ENCODE measurements around the gene PALLD.

Gene PALLD

DNA sequence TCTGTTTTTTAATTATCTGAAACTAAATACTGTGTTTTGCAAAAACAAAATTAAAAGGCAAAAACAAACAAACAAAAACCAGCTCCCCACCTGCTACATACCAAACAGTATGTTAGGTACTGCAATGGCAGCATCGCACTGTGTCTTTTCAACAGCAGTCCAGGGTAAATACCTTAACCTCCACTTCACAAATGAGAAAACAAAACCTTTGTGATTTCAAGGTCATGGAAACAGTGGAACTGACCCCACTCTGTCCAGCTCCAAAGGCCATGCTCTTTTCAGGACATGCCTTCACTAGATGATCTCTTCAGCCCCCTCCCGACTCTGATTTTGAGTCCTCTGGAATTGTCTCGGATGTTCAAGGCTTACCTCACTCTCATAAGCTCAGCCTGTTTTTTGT is 329.8 kb downstream of the PALLD start:
- no peak for DNase-seq (ENCODE audit: low read depth, low spot score)

GRCh38 chr4:168830777-168831512 is 334.1 kb downstream of the PALLD start:
- DNase-seq (ENCODE audit: low read depth, low spot score), result no peak

DNA sequence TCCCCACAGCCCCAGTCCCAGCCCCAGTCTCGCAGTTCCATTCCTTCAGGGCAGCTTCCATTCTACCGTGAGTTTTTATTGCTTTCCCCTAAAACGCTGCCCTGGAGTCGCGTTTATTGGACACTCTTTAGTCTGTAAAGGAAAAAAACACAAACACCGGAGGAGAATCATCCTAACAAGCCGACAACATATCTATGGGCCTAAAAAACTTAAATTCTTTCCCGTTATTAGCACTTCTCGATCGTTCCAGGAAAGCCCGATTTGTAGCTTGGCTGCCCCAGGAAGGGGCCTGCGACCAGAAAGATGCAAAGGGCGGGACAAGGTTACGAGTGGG is 334.7 kb downstream of the PALLD start:
- DNase-seq (ENCODE audit: low read depth, low spot score), result no peak

GRCh38 chr4:168831919-168832762 is 335.3 kb downstream of the PALLD start:
- peak; percentile 92 for DNase-seq (ENCODE audit: low read depth, low spot score)

GRCh38 chr4:168832763-168833575 is 336.1 kb downstream of the PALLD start:
- peak; percentile 55 for DNase-seq (ENCODE audit: low read depth, low spot score)

DNA sequence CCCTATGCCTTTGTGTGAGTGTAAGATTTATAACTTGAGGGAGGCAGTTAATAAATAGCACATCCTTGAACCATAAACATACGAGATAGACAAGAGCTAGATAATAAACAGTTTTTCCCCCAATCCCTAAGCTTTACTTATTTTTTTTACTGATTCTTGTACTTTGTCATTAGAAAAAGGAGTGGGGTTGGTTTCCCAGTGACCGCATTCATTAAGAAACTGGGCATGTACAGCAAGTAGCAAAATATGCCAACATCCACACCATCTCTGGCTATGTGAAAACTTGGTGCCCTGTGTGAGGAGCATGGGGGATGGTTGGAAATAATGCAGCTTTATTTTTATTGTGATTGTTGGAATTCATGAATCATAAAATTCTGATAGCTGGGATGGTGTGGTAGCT is 337.0 kb downstream of the PALLD start:
- no peak for DNase-seq (ENCODE audit: low read depth, low spot score)

GRCh38 chr4:168835880-168836454 is 339.1 kb downstream of the PALLD start:
- DNase-seq (ENCODE audit: low read depth, low spot score), result no peak

- DNase-seq (ENCODE audit: low read depth, low spot score), result no peak
These were observed 339.6 kb downstream of the PALLD start for GRCh38 chr4:168836490-168836889.

GRCh38 chr4:168837922-168838321 is 341.1 kb downstream of the PALLD start:
- no peak for DNase-seq (ENCODE audit: low read depth, low spot score)

GRCh38 chr4:168839758-168840391 is 343.0 kb downstream of the PALLD start:
- no peak for DNase-seq (ENCODE audit: low read depth, low spot score)

- DNase-seq (ENCODE audit: low read depth, low spot score), result no peak
These were observed 343.5 kb downstream of the PALLD start for GRCh38 chr4:168840392-168840763.

- DNase-seq (ENCODE audit: low read depth, low spot score), result peak; percentile 50
These were observed 344.3 kb downstream of the PALLD start for GRCh38 chr4:168841000-168841671.

DNA sequence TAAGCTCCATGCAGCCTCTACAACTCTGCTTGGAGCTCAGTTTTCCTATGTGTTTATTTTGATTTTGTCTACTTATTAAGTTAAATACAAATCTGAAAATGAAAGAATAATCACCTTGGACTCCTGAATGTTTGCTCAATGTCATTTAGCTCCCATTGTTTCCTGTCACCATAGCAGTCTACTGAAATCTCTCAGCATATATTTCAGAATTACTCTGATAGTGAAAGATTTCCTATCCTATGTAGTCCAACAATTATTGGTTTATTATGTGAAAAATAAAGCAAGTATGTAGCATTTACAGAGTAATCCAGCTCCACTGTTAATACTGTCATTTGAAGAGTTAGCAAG is 344.8 kb downstream of the PALLD start:
- DNase-seq (ENCODE audit: low read depth, low spot score), result no peak

- DNase-seq (ENCODE audit: low read depth, low spot score), result no peak
These were observed 345.3 kb downstream of the PALLD start for GRCh38 chr4:168842186-168842585.

- no peak for DNase-seq (ENCODE audit: low read depth, low spot score)
These were observed 346.8 kb downstream of the PALLD start for GRCh38 chr4:168843635-168844034.

- DNase-seq (ENCODE audit: low read depth, low spot score), result no peak
These were observed 347.6 kb downstream of the PALLD start for GRCh38 chr4:168844353-168845049.

DNA sequence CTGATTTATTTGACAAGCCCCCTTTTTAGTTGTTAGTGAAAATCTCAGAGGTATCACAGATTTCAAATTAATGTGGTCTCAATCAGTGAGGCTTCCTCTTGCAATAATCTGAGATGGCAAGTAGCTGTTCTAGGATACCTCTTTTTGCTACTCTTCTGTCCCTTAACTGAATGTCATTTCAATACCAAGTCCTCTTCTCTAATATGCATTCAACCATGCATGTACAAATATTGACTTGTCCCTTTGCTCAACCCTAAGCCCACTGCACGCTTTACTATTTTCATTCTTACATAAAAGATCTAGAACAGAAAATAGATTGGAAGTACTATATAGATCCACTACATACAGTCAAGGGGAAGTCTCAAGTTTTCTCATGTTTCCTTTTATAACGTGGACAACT is 349.0 kb downstream of the PALLD start:
- DNase-seq (ENCODE audit: low read depth, low spot score), result no peak

GRCh38 chr4:168846414-168846813 is 349.6 kb downstream of the PALLD start:
- DNase-seq (ENCODE audit: low read depth, low spot score), result no peak

DNA sequence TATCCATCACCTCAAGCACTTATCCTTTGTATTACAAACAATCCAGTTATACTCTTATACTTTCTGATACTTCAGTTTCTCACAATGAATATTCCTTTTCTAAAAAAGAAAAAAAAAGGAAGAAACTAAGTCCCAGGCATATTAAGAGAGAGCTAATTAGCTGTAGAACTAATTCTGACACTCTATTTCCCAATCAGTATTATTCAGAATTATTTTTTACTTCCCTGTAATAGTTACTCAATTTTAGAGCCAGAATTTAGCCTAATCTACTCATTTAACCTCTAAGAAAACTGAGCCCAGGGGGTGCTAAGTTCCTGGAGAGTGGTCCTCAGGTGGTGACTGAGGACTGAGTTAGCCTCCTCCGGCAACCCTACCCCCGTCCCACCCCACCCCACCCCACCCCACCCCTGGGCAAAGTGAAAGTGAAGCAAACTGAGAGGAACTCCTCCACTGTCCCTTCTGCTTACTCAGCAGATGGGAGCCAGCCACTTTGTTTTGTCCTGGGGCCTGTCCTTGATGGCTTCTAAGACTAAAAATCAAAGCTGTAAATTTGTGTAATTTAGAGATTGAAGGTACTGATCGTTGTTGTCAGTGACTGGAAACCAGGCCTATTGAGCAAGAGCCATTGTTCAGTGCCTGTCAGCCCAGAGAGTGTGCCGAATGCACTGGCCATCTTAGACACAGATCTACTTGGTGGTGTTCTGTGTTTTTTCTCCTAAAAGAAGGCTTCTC is 351.1 kb downstream of the PALLD start:
- peak; percentile 58 for DNase-seq (ENCODE audit: low read depth, low spot score)
